Mesenchymal stem cell (in vitro differentiated cells and primary cell): Measurements from ENCODE around the gene TRPM3.

Experiments
- DNase-seq: peaks from one replicate; pipeline ENCODE4 v3.0.0-alpha.2; 2013
- H2AFZ ChIP-seq: one replicate; pipeline ENCODE4 v1.6.1; 2013; ENCODE audit warnings: low read depth, mild to moderate bottlenecking, control low read depth, inconsistent platforms, low read length, moderate library complexity
- H2AK5ac ChIP-seq: 2 replicates; pipeline ENCODE4 v1.6.1; 2013; ENCODE audit warnings: low read length, moderate library complexity, mild to moderate bottlenecking, inconsistent platforms; ENCODE audit not compliant: severe bottlenecking
- H2BK120ac ChIP-seq: one replicate; pipeline ENCODE4 v1.6.1; 2013; ENCODE audit warnings: low read depth, mild to moderate bottlenecking, inconsistent platforms, low read length, moderate library complexity
- H2BK12ac ChIP-seq, 2 experiments: one replicate each; pipeline ENCODE4 v1.6.1; 2013; ENCODE audit warnings: inconsistent platforms in 2 of 2, low read length in 2 of 2, mild to moderate bottlenecking in 2 of 2, moderate library complexity in 2 of 2, control low read depth in 1 of 2
- H2BK15ac ChIP-seq: one replicate; pipeline ENCODE4 v1.6.1; 2013; ENCODE audit warnings: mild to moderate bottlenecking, low read depth, inconsistent platforms; ENCODE audit not compliant: poor library complexity, severe bottlenecking
- H2BK5ac ChIP-seq: 2 replicates; pipeline ENCODE4 v1.6.1; 2013; ENCODE audit warnings: low read depth, mild to moderate bottlenecking, low read length, control low read depth, inconsistent platforms; ENCODE audit not compliant: poor library complexity, severe bottlenecking
- H3K14ac ChIP-seq, 2 experiments: one replicate each; pipeline ENCODE4 v1.6.1; 2013; ENCODE audit warnings: inconsistent platforms in 2 of 2, low read length in 2 of 2, control low read depth in 1 of 2, mild to moderate bottlenecking in 1 of 2, moderate library complexity in 1 of 2
- H3K18ac ChIP-seq, 2 experiments: one replicate each; pipeline ENCODE4 v1.6.1; 2013; ENCODE audit warnings: inconsistent platforms in 2 of 2, low read length in 2 of 2, control low read depth in 1 of 2, low read depth in 1 of 2, mild to moderate bottlenecking in 1 of 2
- H3K23ac ChIP-seq, 2 experiments: one replicate each; pipeline ENCODE4 v1.6.1; 2013; ENCODE audit warnings: inconsistent platforms in 2 of 2, low read length in 2 of 2, mild to moderate bottlenecking in 2 of 2, moderate library complexity in 2 of 2, control low read depth in 1 of 2
- H3K27ac ChIP-seq: 2 replicates; pipeline ENCODE4 v1.5.1; 2013; ENCODE audit warnings: mild to moderate bottlenecking, moderate library complexity, low read length, control low read depth, inconsistent platforms; ENCODE audit not compliant: poor library complexity, severe bottlenecking
- H3K27me3 ChIP-seq, 2 experiments: 2 replicates each; pipeline versions ENCODE4 v1.6.1 to v1.7.0; 2013; ENCODE audit warnings: low read length in 2 of 2, mild to moderate bottlenecking in 2 of 2, moderate library complexity in 2 of 2, control low read depth in 1 of 2, inconsistent platforms in 1 of 2; ENCODE audit not compliant: control insufficient read depth in 1 of 2, insufficient read depth in 1 of 2
- H3K36me3 ChIP-seq, 2 experiments: 2 replicates each; pipeline versions ENCODE4 v1.6.1 to v1.7.0; 2013; ENCODE audit warnings: low read length in 2 of 2, control low read depth in 1 of 2, inconsistent platforms in 1 of 2, low read depth in 1 of 2, mild to moderate bottlenecking in 1 of 2; ENCODE audit not compliant: insufficient read depth in 2 of 2, control insufficient read depth in 1 of 2
- H3K4ac ChIP-seq, 2 experiments: one replicate each; pipeline ENCODE4 v1.6.1; 2013; ENCODE audit warnings: inconsistent platforms in 2 of 2, low read length in 2 of 2, mild to moderate bottlenecking in 2 of 2, moderate library complexity in 2 of 2, control low read depth in 1 of 2, low read depth in 1 of 2
- H3K4me1 ChIP-seq: 2 replicates; pipeline ENCODE4 v1.6.1; 2013; ENCODE audit warnings: low read depth, low read length, control low read depth; ENCODE audit not compliant: control insufficient read depth, insufficient read depth
- H3K4me2 ChIP-seq: 2 replicates; pipeline ENCODE4 v1.6.1; 2013; ENCODE audit warnings: low read length, mild to moderate bottlenecking, inconsistent platforms; ENCODE audit not compliant: poor library complexity, severe bottlenecking
- H3K4me3 ChIP-seq, 2 experiments: 2 replicates each; pipeline versions ENCODE4 v1.5.1 to v1.7.0; 2013; ENCODE audit warnings: low read length in 2 of 2, mild to moderate bottlenecking in 2 of 2, control low read depth in 1 of 2, low read depth in 1 of 2; ENCODE audit not compliant: insufficient read depth in 1 of 2
- H3K79me1 ChIP-seq: replicated peaks from 2 replicates; pipeline ENCODE4 v1.6.1; 2013; ENCODE audit warnings: mild to moderate bottlenecking, control low read depth, low read length, inconsistent platforms; ENCODE audit not compliant: poor library complexity, severe bottlenecking
- H3K9ac ChIP-seq: 2 replicates; pipeline ENCODE4 v1.7.0; 2013; ENCODE audit warnings: mild to moderate bottlenecking, low read length, moderate library complexity
- H3K9me3 ChIP-seq: 2 replicates; pipeline ENCODE4 v1.7.0; 2013; ENCODE audit warnings: mild to moderate bottlenecking, low read length; ENCODE audit not compliant: control insufficient read depth
- H4K8ac ChIP-seq: one replicate; pipeline ENCODE4 v1.6.1; 2013; ENCODE audit warnings: inconsistent platforms, mild to moderate bottlenecking, low read length, moderate library complexity
- H4K91ac ChIP-seq: one replicate; pipeline ENCODE4 v1.6.1; 2013; ENCODE audit warnings: mild to moderate bottlenecking, low read length, inconsistent platforms
- WGBS: methylation state at CpG from one replicate; pipeline ENCODE4 v1.1.7; 2013; ENCODE audit warnings: mixed read lengths; 5-methylcytosine and 5-hydroxymethylcytosine counted together

TRPM3 gene

DNA sequence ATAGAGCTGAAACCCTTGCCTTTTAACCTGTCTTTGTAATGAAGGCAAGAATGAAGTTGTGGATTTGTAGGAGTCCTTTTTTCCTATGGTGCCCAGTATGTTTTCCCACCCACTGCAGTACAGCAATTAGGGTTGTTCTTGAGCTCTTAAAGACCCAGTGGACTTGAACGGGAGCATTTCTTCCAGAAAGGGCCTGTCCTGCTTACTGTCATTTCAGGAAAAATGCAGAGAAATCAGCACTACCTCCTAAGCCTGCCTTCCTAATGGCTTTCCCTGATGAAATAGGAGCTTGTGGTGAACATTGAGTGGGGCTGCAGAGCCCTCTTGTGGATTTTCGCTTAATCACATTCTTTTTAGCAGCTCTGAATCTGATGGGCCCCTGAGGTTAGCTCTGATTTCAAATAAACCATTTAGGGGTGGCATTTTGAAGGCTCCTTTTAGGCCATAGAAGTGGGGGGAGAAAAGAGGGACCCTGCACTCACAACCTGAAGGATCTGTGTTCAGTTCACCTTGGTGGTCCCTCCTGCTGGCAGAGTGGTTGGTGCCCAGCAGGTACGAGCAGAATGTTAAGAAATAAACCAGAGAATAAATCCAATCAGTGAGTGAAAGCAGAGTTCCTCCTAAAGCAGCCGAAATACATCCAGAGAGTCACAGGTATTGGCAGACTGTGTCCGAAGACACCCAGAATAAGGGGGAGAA lies 519.0 kb downstream of the TRPM3 start:
- 47% methylated on average over 5 of the region's 5 CpGs for WGBS

DNA sequence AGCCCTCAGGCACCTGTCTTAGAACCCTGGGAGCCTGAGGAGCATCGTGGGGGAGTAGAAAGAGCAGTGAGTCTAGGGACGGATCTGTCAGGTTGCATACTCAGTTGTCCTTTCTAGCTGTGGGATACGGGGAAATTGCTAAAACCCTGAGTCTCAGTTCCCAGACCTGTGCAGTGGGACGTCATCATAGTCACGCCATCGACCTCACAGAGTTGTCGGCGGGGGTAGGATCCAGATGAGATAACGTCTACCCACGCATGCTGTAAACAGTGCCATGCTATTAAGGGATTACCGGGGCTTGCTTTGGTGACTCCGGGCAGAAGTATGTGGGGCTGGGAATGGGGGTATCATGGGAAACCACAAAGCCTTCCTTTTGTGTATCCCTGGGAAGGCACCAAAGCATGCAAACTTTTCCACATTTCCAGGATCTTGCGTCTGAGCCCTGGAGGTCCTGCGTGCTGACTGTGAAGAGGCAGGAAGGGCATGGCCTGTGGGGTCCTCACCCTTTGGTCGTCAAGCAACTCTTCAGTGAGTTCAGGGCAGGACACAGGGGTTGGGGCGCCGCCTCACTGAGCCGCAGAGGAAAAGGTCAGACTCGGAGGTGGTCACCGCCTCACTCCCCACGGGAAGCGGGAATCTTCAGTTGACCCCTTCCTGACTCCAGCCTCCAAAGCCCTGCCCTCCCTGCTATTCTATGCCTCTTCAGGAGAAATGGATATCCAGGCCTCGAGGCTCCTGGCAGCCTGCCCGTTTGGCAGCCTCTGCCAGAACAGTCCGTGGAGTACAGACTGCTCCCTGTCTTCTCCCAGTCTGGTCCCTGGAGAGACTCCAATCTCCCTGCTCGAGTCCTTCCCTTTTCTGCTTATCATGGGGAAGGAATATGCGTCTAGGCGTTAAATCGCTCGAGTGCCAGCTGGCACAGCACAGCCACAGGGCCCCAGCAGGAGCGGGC lies 520.1 kb downstream of the TRPM3 start:
- H3K4me1 ChIP-seq = peaks cover 6% of the 10 kb centered on the region
- peak overlapping the region in 1 of 2 experiments; percentile 41 for H3K14ac ChIP-seq
- no peak overlapping the region for H3K27ac ChIP-seq
- peak overlapping the region; percentile 41 to 86 for H3K18ac ChIP-seq
- H4K8ac ChIP-seq = peak overlapping the region; percentile 61
- 40% methylated on average over 31 of the region's 31 CpGs for WGBS
- H2AK5ac ChIP-seq = no peak overlapping the region
- H3K36me3 ChIP-seq = no peaks in the 10 kb centered on the region
- no peak overlapping the region for H2BK5ac ChIP-seq
- H2BK15ac ChIP-seq = no peak overlapping the region
- H3K27me3 ChIP-seq = peaks cover 0 to 16% of the 10 kb centered on the region in 2 experiments
- peak overlapping the region; percentile 21 to 87 for H3K4ac ChIP-seq
- no peak overlapping the region for H3K23ac ChIP-seq
- peak overlapping the region; percentile 48 for H4K91ac ChIP-seq
- peak overlapping the region in 1 of 2 experiments; percentile 59 for H3K4me3 ChIP-seq
- DNase-seq = peak; percentile 100
- H2BK12ac ChIP-seq = peak overlapping the region; percentile 65 to 75
- H3K79me1 ChIP-seq = no peaks in the 10 kb centered on the region
- H3K4me2 ChIP-seq = no peak overlapping the region
- peak overlapping the region; percentile 90 for H3K9ac ChIP-seq
- H2BK120ac ChIP-seq = peak overlapping the region; percentile 21
- no peak overlapping the region for H2AFZ ChIP-seq
- H3K9me3 ChIP-seq = no peaks in the 10 kb centered on the region

More for the DNA sequence above, 519.0 kb downstream of the TRPM3 start:
- peak overlapping the region in 1 of 2 experiments; percentile 24 for H3K4ac ChIP-seq
- peak; percentile 93 for DNase-seq
- H3K27me3 ChIP-seq = peaks cover 0 to 16% of the 10 kb centered on the region in 2 experiments
- H3K18ac ChIP-seq = no peak overlapping the region
- no peak overlapping the region for H2BK15ac ChIP-seq
- no peak overlapping the region for H3K27ac ChIP-seq
- peak overlapping the region in 1 of 2 experiments; percentile 79 for H2BK12ac ChIP-seq
- H2BK120ac ChIP-seq = peak overlapping the region; percentile 27
- peaks cover 6% of the 10 kb centered on the region for H3K4me1 ChIP-seq
- H2AFZ ChIP-seq = peak overlapping the region; percentile 57
- H4K91ac ChIP-seq = no peak overlapping the region
- H2AK5ac ChIP-seq = no peak overlapping the region
- no peaks in the 10 kb centered on the region for H3K79me1 ChIP-seq
- no peaks in the 10 kb centered on the region for H3K36me3 ChIP-seq
- H3K4me3 ChIP-seq = no peak overlapping the region
- no peak overlapping the region for H3K23ac ChIP-seq
- H3K14ac ChIP-seq = no peak overlapping the region
- no peaks in the 10 kb centered on the region for H3K9me3 ChIP-seq
- H3K4me2 ChIP-seq = no peak overlapping the region
- H2BK5ac ChIP-seq = no peak overlapping the region
- H3K9ac ChIP-seq = peak overlapping the region; percentile 90
- H4K8ac ChIP-seq = no peak overlapping the region

DNA sequence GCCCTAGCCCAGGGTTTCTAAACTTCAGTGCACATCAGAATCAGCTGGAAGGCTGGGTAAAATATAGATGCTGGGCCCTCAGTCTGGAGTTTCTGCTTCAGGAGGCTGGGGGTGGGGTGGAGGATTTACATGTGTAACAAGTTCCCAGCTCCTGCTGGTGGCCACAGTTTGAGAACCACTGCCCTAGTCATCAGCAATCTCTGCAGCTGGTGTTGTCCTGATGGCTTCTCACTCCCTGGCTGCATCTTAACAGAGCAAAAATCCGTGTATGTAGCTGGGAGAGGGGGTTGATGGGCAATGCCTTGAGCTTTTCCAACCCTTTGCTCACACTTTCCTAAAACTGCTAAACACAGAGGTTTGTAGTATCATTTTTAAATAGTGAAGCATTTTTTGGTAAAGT lies 520.9 kb downstream of the TRPM3 start:
- Histone ChIP-seq H2BK15ac (no peak overlapping the region), H3K4me2 (no peak overlapping the region), H3K27me3 (peaks cover 0 to 16% of the 10 kb centered on the region in 2 experiments), H3K27ac (no peak overlapping the region), H3K18ac (peak overlapping the region in 1 of 2 experiments; percentile 84), H2BK12ac (peak overlapping the region in 1 of 2 experiments; percentile 77), H2AK5ac (no peak overlapping the region), H2BK120ac (no peak overlapping the region), H3K4me1 (peaks cover 6% of the 10 kb centered on the region), H2BK5ac (no peak overlapping the region), H3K4me3 (peak overlapping the region in 1 of 2 experiments; percentile 59), H3K14ac (peak overlapping the region in 1 of 2 experiments; percentile 59), H3K9ac (peak overlapping the region; percentile 90), H4K8ac (no peak overlapping the region), H4K91ac (no peak overlapping the region), H3K36me3 (no peaks in the 10 kb centered on the region), H3K23ac (no peak overlapping the region), H2AFZ (no peak overlapping the region), H3K4ac (peak overlapping the region in 1 of 2 experiments; percentile 65), H3K9me3 (no peaks in the 10 kb centered on the region), H3K79me1 (no peaks in the 10 kb centered on the region)
- peak; percentile 93 for DNase-seq
- no CpG with 5 or more reads among the region's 1 CpG for WGBS

DNA sequence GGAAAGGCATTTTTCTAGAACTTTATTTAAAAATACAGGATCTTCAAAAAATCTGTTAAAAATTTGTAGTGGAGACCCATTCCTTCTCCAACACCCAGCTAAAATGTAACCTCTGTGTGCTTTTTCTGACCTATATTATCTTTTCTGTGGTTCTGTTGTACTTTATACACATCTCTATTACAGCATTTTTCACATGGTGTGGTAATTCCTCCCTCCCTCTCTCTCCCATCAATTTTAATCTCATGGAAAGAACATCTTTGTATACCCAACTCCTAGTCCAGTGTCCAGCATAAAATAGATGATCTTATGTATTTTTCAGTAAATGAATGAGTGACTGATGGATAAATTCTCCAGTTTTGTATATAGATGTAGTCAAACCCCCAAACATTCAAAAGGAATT lies 523.5 kb downstream of the TRPM3 start:
- Histone ChIP-seq H3K27me3 (peaks cover 0 to 16% of the 10 kb centered on the region in 2 experiments), H3K23ac (no peak overlapping the region), H3K9me3 (no peaks in the 10 kb centered on the region), H3K27ac (no peak overlapping the region), H3K9ac (no peak overlapping the region), H2BK120ac (no peak overlapping the region), H2BK15ac (no peak overlapping the region), H2BK12ac (no peak overlapping the region), H3K36me3 (no peaks in the 10 kb centered on the region), H4K91ac (no peak overlapping the region), H3K4me2 (no peak overlapping the region), H3K18ac (no peak overlapping the region), H2BK5ac (no peak overlapping the region), H3K14ac (no peak overlapping the region), H2AFZ (no peak overlapping the region), H3K4ac (no peak overlapping the region), H3K4me1 (peaks cover 6% of the 10 kb centered on the region), H4K8ac (no peak overlapping the region), H3K79me1 (no peaks in the 10 kb centered on the region), H3K4me3 (no peak overlapping the region), H2AK5ac (no peak overlapping the region)
- DNase-seq = no peak
